Right cardiac atrium (tissue), 5 donors: ENCODE data around the gene PTPRD. TPM values are rescaled to one million over a fixed set of nuclear protein-coding genes. Genes with fewer than 3 reads are reported as not detected.

Source experiments
- ATAC-seq, 2 donors: fragments of 200-7000 bp; cut with Tn5 transposase; one replicate each; pipeline versions ENCODE4 v1.8.0 to v1.9.1; 2020; ENCODE audit warnings: moderate library complexity in 2 of 2, mild to moderate bottlenecking in 1 of 2
- DNase-seq, 3 donors: peaks; one replicate each; pipeline ENCODE4 v3.0.0-alpha.2; 2020
- H3K27ac ChIP-seq: one replicate; pipeline ENCODE4 v1.5.1; 2013; ENCODE audit warnings: mild to moderate bottlenecking, low read length, control low read depth, moderate library complexity
- H3K27me3 ChIP-seq: one replicate; pipeline ENCODE4 v1.6.1; 2013; ENCODE audit not compliant: control insufficient read depth, insufficient read depth
- H3K4me1 ChIP-seq: one replicate; pipeline ENCODE4 v1.6.1; 2013; ENCODE audit warnings: low read length; ENCODE audit not compliant: control insufficient read depth, insufficient read depth
- H3K4me3 ChIP-seq: one replicate; pipeline ENCODE4 v1.5.1; 2013; ENCODE audit warnings: low read length, control low read depth
- H3K9me3 ChIP-seq: one replicate; pipeline ENCODE4 v1.6.1; 2013; ENCODE audit warnings: low read length; ENCODE audit not compliant: control insufficient read depth
- WGBS: extraction: QIAGEN DNeasy Blood & Tissue Kit; methylation state at CpG from one replicate; pipeline ENCODE4 v1.1.7; 2013; 5-methylcytosine and 5-hydroxymethylcytosine counted together
- intact Hi-C, 4 donors: fragments of 100-400 bp; cut with DNase I; formaldehyde crosslinking; loops; one replicate each; pipeline versions ENCODE4 v1.11.0 to v1.14.0; 2022 to 2023
- polyA plus RNA-seq: library from polyadenylated mRNA; stranded (reverse); fragments of 200-250 nt; gene quantifications from one replicate; pipeline ENCODE4 v1.2.3, GENCODE V29; 2013
- total RNA-seq, 4 donors: library from RNA; stranded (reverse); fragmentation: NEBNext Ultra II Directional; extraction: Animal tissue kit (Norgen Biotek cat#: 25700); gene quantifications; one replicate each; pipeline ENCODE4 v1.2.1, GENCODE V29; 2021
- donor health status: healthy with polysubstance abuse.
- donor health status: DM: no; HTN: yes; CAD: no.
- donor health status: DM: no; HTN: no; CAD: no.
- donor health status: DM: no; HTN: yes; CAD: no; lungs with severe emphysema.
- donor health status: DM: yes; HTN: yes; CAD: no.

PTPRD gene
- total and polyA plus RNA-seq, 5 donors: 1.3 to 11.8 (median 7.1) TPM

- intact Hi-C loops: no loop called here
- ATAC-seq (no peak), DNase-seq (no peak)
- Histone ChIP-seq H3K27me3 (no peaks in the 10 kb centered on the region), H3K4me1 (no peaks in the 10 kb centered on the region), H3K4me3 (no peak overlapping the region), H3K9me3 (no peaks in the 10 kb centered on the region), H3K27ac (no peak overlapping the region)
- WGBS: 73% methylated on average over 4 of the region's 4 CpGs
Measured at GRCh38 chr9:9410736-9411135, 1202.1 kb downstream of the PTPRD start.

GRCh38 chr9:9399982-9400381, 1212.8 kb downstream of the PTPRD start:
- DNase-seq: no peak
- 73% methylated on average over 2 of the region's 2 CpGs for WGBS
- intact Hi-C loops: no loop called here

DNA sequence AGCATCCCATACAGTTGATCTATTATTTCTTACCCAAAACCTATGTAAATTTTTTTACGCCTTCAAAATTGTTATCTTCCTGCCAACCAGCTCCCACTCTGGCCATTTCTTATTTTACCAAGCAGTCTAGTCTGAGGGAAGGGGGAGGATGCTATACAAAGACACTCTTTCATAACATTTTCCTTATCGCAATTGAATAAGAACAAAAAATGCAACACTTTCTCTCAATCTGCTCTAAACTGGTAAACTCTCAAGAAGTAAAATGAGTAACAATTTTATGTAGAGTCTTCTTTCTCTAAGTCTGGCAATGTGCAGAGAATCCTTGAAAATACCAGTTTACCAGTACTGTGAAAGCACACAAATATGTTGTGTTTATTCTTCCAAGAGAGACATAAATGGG, 1216.3 kb downstream of the PTPRD start:
- no peak for ATAC-seq
- Histone ChIP-seq H3K27me3 (no peaks in the 10 kb centered on the region), H3K9me3 (no peaks in the 10 kb centered on the region), H3K4me3 (no peak overlapping the region), H3K4me1 (no peaks in the 10 kb centered on the region), H3K27ac (no peak overlapping the region)
- 64% methylated on average over 2 of the region's 2 CpGs for WGBS
- intact Hi-C loops: no loop called here
- DNase-seq: no peak

More at GRCh38 chr9:9399982-9400381, 1212.8 kb downstream of the PTPRD start:
- Histone ChIP-seq H3K27me3 (no peaks in the 10 kb centered on the region), H3K4me1 (no peaks in the 10 kb centered on the region), H3K9me3 (no peaks in the 10 kb centered on the region), H3K4me3 (no peak overlapping the region), H3K27ac (no peak overlapping the region)
- no peak for ATAC-seq

DNA sequence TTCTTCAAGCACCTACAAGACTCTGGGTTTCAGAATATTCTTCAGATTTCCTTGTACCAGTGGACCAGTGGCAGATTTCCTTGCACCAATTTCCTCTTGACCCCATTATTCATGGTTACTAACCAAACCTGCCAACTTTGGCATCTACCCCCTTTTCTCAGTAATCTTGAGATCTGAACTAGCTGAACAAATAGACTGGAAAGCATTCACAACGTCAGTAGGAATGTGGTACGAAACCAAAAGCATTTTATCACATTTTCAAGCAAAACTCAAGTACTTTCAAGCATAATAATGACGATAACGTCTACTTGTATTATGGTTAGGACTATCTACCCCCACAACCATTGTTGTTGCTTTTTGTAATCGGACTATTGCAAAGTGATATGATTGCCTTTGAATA, 1217.3 kb downstream of the PTPRD start:
- intact Hi-C loops: no loop called here
- Histone ChIP-seq H3K27me3 (no peaks in the 10 kb centered on the region), H3K4me3 (no peak overlapping the region), H3K9me3 (no peaks in the 10 kb centered on the region), H3K27ac (no peak overlapping the region), H3K4me1 (no peaks in the 10 kb centered on the region)
- ATAC-seq (no peak), DNase-seq (no peak)
- WGBS: 77% methylated on average over 5 of the region's 5 CpGs

DNA sequence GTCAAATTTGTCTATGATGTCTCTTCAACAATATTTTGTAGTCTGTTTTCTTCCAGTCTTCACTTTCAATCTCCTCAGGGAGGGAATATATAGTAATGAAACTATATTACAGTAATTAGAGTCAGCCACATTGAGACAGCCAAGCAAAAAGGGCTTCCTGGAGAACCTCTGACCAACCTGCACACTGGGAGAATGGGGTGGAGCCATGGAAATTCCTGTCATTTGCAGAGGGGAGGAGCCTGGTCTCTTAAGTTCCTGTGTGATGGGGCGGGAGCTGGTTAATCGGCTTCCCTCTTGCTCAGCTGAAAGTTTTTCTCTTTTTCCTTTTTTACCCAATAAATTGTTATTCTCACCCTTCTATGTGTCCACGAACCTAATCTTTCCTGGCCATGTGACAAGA, 1220.0 kb downstream of the PTPRD start:
- H3K4me1 ChIP-seq: no peaks in the 10 kb centered on the region
- intact Hi-C loops: no loop called here
- ATAC-seq: no peak

DNA sequence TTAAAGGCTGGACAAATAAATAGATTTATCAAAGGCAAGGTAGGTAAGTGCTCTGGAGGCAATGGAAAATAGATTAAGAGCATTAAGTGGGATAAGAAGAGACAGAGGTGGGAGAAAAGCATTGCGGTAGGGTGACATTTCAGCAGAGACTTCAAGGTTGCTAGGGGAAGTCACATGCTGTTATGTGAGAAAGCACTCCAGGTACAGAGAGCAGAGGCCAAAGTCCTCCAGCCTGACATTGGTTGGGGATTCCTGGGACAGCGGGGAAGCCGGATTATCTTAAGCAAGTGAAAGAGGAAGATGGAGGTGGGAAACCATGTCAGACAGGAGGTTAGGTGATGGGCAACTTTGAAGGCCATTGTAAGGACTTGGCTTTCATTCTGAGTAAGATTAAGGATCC, 1222.9 kb downstream of the PTPRD start:
- 80% methylated on average over 3 of the region's 3 CpGs for WGBS
- no peaks in the 10 kb centered on the region for H3K4me1 ChIP-seq
- H3K27me3 ChIP-seq: no peaks in the 10 kb centered on the region
- H3K4me3 ChIP-seq: no peak overlapping the region
- DNase-seq (no peak), ATAC-seq (no peak)
- no peak overlapping the region for H3K27ac ChIP-seq
- no peaks in the 10 kb centered on the region for H3K9me3 ChIP-seq
- intact Hi-C loops: no loop called here

More for the DNA sequence above, 1220.0 kb downstream of the PTPRD start:
- DNase-seq: no peak
- Histone ChIP-seq H3K9me3 (no peaks in the 10 kb centered on the region), H3K27me3 (no peaks in the 10 kb centered on the region), H3K27ac (no peak overlapping the region), H3K4me3 (no peak overlapping the region)
- WGBS: 80% methylated on average over 3 of the region's 3 CpGs

DNA sequence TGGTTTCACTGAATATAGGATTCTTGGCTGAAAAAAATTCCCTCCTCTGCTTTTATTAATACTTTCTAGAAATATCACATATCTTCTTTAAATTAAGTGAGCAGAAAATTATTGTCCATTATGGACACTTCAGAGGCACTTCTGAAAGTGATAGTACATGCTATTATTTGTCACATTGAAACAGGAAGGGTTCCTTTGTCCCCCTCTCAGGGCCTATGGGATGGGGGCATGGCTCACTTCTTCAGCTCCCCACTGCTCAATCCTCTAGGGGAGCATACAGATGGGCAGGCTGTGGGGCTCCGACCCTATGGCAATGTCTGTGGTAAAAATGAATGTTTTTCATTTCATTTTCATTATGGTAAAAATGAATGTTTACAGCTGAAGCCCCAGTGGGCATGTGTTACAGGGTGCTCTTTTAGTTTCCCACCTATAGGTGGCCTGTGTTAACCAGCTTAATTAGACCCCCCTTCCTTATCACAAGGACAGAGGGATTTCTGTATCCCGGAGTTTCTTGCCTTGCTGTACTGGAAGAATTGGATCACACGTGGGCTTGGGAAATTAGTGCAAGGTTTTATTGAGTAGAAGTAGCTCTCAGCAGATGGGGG, 1225.2 kb downstream of the PTPRD start:
- Histone ChIP-seq H3K27me3 (no peaks in the 10 kb centered on the region), H3K9me3 (no peaks in the 10 kb centered on the region), H3K27ac (no peak overlapping the region), H3K4me3 (no peak overlapping the region), H3K4me1 (no peaks in the 10 kb centered on the region)
- 51% methylated on average over 3 of the region's 3 CpGs for WGBS
- intact Hi-C loops: no loop called here
- ATAC-seq (no peak), DNase-seq (no peak)

DNA sequence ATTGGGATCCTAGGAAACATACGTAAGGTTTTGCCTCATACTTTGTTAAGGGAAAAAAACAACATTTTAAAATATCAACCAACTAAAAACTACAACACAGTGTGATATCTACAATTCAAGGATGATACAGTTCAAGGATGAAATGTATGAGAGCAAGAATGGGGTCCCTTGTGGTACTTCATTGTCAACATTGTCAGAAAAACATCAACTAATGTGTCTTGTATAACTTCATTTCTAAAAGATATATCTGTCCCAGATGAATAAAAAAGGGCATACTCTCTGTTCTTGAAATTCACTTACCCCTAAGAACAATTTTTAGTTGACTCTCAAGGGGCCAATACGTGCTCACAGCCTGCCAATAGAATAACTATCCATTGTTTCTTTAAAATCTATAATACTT, 1250.5 kb downstream of the PTPRD start:
- no peak for ATAC-seq
- intact Hi-C loops: no loop called here
- Histone ChIP-seq H3K9me3 (no peaks in the 10 kb centered on the region), H3K4me3 (no peak overlapping the region), H3K4me1 (no peaks in the 10 kb centered on the region), H3K27ac (no peak overlapping the region), H3K27me3 (no peaks in the 10 kb centered on the region)
- WGBS: 69% methylated on average over 2 of the region's 2 CpGs
- DNase-seq: no peak

DNA sequence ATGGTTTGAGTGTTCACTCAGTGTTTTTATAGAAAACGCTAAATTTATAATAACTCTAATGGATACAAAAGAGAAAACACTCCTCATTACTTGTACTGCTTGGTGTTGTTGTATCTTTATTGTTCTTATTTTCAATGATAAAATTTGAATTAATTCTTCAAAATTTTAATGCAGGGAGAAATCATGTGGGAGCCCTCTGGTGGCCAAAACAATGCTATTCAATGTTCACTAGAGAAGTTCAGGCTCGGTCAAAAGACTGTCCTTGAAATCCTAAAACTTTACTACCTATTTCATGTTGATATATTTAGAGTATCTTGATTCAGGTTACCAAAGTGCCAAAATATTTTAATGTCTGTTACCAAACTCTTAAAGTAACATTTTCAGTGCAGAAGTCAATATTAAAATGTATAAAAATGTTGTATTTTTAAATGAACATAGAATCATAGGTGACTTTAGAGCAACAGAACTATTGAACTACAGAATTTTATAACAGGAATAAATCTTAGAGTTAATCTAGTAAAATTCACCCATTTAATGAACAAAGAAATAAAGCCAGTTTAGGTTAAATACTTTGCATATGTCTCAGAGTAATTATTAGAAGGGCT, 1259.8 kb downstream of the PTPRD start:
- intact Hi-C loops: no loop called here
- no peak for ATAC-seq
- Histone ChIP-seq H3K9me3 (no peaks in the 10 kb centered on the region), H3K27me3 (no peaks in the 10 kb centered on the region), H3K27ac (no peak overlapping the region), H3K4me3 (no peak overlapping the region), H3K4me1 (no peaks in the 10 kb centered on the region)
- WGBS: 22% methylated on average over 2 of the region's 2 CpGs
- DNase-seq: no peak

- WGBS: 79% methylated on average over 2 of the region's 2 CpGs
- H3K4me3 ChIP-seq: no peak overlapping the region
- H3K9me3 ChIP-seq: no peaks in the 10 kb centered on the region
- H3K27ac ChIP-seq: no peak overlapping the region
- no peaks in the 10 kb centered on the region for H3K27me3 ChIP-seq
- DNase-seq: no peak
- ATAC-seq: no peak
- no peaks in the 10 kb centered on the region for H3K4me1 ChIP-seq
- intact Hi-C loops: no loop called here
Measured at GRCh38 chr9:9341203-9341602, 1271.6 kb downstream of the PTPRD start.

DNA sequence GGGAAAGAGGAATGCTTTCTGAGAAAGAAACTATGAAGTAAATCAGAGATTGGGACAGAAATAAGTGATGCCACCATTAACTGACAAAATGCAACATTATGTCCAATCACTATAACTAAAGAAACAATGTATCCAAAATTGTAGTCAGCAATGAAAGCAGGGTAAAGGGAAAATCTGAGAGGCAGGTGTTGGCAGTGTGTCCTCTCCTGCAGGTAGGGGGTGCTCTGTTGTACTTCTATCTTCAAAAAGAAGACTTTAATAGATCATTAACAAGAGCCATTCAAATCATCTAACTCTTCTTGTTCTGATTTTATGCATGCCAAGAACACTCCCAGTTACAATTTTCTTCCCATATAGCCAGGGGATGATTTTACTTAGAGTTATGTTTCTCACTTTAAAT, 1275.7 kb downstream of the PTPRD start:
- no peak overlapping the region for H3K4me3 ChIP-seq
- intact Hi-C loops: no loop called here
- H3K27ac ChIP-seq: no peak overlapping the region
- no peaks in the 10 kb centered on the region for H3K27me3 ChIP-seq
- no peaks in the 10 kb centered on the region for H3K4me1 ChIP-seq
- ATAC-seq: no peak
- DNase-seq: no peak
- no peaks in the 10 kb centered on the region for H3K9me3 ChIP-seq

DNA sequence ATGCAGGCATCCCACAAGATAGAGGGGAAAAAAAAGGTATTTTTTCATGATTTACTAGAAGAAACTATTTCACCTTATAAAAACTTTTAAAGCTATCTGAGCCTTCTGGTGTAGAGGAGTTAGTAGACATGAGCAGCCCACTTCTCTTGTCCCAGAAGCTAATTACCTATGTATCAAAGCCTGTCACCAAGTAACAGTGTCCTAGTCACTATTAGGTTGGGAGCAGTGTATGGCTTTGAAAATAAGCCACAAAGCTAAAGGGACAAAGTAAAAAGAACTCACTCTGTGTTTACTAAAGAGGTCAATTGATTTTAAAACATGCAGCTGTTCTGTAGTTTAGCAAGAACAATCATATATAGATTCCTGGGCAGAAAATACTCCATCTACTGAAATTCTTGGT, 1286.1 kb downstream of the PTPRD start:
- intact Hi-C loops: no loop called here
- no peak for ATAC-seq

More for the DNA sequence above, 1286.1 kb downstream of the PTPRD start:
- Histone ChIP-seq H3K27ac (no peak overlapping the region), H3K9me3 (no peaks in the 10 kb centered on the region), H3K27me3 (no peaks in the 10 kb centered on the region), H3K4me1 (no peaks in the 10 kb centered on the region), H3K4me3 (no peak overlapping the region)
- no peak for DNase-seq
